Aorta (tissue), 5 donors: ENCODE results near the gene HAUS5. TPM values are rescaled to one million over a fixed set of nuclear protein-coding genes. Genes with fewer than 3 reads are reported as not detected.

Source experiments
- ATAC-seq: fragments of 200-7000 bp; cut with Tn5 transposase; one replicate; pipeline ENCODE4 v1.9.1; 2022; ENCODE audit warnings: moderate library complexity; ENCODE audit not compliant: low FRiP score
- DNase-seq, 2 donors: peaks; one replicate each; pipeline ENCODE4 v3.0.0-alpha.2; 2020
- H3K27ac ChIP-seq, 2 donors: one replicate each; pipeline ENCODE4 v1.5.1; 2013; ENCODE audit warnings: low read length in 2 of 2, mild to moderate bottlenecking in 2 of 2, moderate library complexity in 2 of 2, control low read depth in 1 of 2, inconsistent platforms in 1 of 2, low read depth in 1 of 2
- H3K27me3 ChIP-seq, 2 donors: one replicate each; pipeline ENCODE4 v1.6.1; 2013; ENCODE audit warnings: control low read depth in 1 of 2, low read length in 1 of 2, mild to moderate bottlenecking in 1 of 2, moderate library complexity in 1 of 2; ENCODE audit not compliant: insufficient read depth in 2 of 2, control insufficient read depth in 1 of 2
- H3K36me3 ChIP-seq, 2 donors: one replicate each; pipeline ENCODE4 v1.6.1; 2013; ENCODE audit warnings: control low read depth in 1 of 2, low read length in 1 of 2, mild to moderate bottlenecking in 1 of 2; ENCODE audit not compliant: insufficient read depth in 2 of 2, control insufficient read depth in 1 of 2
- H3K4me1 ChIP-seq, 2 donors: one replicate each; pipeline ENCODE4 v1.6.1; 2013; ENCODE audit warnings: low read length in 2 of 2, control low read depth in 1 of 2, mild to moderate bottlenecking in 1 of 2, moderate library complexity in 1 of 2; ENCODE audit not compliant: insufficient read depth in 2 of 2, control insufficient read depth in 1 of 2
- H3K4me3 ChIP-seq, 2 donors: one replicate each; pipeline ENCODE4 v1.5.1; 2013; ENCODE audit warnings: low read length in 2 of 2, control low read depth in 1 of 2, mild to moderate bottlenecking in 1 of 2
- H3K9me3 ChIP-seq: one replicate; pipeline ENCODE4 v1.6.1; 2013; ENCODE audit warnings: mild to moderate bottlenecking, low read length; ENCODE audit not compliant: control insufficient read depth
- WGBS, 2 donors: extraction: QIAGEN DNeasy Blood & Tissue Kit; methylation state at CpG; one replicate each; pipeline ENCODE4 v1.1.7; 2013; 5-methylcytosine and 5-hydroxymethylcytosine counted together
- intact Hi-C, 2 donors: fragments of 100-400 bp; cut with DNase I; formaldehyde crosslinking; loops; one replicate each; pipeline versions ENCODE4 v1.14.2 to v1.15.0; 2022
- polyA plus RNA-seq, 2 donors: library from polyadenylated mRNA; stranded (reverse); fragments of 200-250 nt; gene quantifications; one replicate each; pipeline ENCODE4 v1.2.3, GENCODE V29; 2013
- total RNA-seq, 2 donors: library from RNA; stranded (reverse); fragmentation: NEBNext Ultra II Directional; extraction: Animal tissue kit (Norgen Biotek cat#: 25700); gene quantifications; one replicate each; pipeline ENCODE4 v1.2.1, GENCODE V29; 2021
- donor health status: healthy with polysubstance abuse.
- donor health status: Bipolar disorder and iron deficiency.
- donor health status: DM: no; HTN: no; CAD: no.
- donor health status: DM: no; HTN: no; CAD: no.
- donor health status: DM: yes; HTN: yes; CAD: no.

Gene HAUS5
- total and polyA plus RNA-seq, 4 donors = 2.9 to 17.5 (median 7.9) TPM

DNA sequence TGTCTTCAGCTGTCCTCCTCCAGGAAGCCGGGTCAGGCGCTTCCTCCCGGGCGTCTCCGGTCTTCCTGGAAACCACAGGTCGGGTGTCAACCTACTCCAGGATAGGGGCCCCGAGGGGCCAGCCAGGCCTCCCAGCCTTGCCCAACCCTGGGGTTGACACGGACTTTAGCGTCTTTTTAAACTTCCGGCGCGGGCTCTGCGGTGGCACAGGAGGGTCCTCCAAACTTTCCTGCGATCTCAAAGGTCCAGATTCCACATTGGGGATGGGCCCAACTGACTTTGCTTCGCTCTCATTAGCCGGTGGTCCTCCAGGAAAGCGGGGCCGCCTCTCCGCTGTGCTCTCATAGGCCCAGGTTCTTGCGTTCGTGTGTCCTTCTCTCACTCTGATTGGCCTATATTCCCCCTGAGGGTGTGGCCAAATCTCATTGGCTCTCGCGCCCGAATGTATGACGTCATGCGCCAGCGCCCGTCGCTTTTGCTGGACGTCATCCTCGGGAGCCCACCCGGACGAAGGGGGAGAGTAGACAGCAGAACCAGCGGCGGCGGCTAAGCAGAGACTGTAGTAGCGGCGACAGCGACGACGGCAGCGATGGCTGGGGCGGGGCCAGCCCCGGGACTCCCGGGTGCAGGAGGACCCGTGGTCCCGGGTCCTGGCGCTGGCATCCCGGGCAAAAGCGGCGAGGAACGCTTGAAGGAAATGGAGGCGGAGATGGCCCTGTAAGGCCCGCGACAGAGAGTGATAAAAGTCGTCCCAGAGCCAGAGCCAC is 16.2 kb downstream of the HAUS5 start, which contains the start of gene RBM42:
RBM42 (plus strand) TSS at position 472 of the 767 bp plus-strand sequence; CDS start at position 590, 118 bp downstream.
- intact Hi-C loops = loop anchor here in 1 of 2 donors (2.0 kb wide), 1 partner anchor 14 kb away; no protein-coding TSS in a partner anchor
- 0% methylated on average over 56 of the region's 56 CpGs for WGBS, 2 donors

GRCh38 chr19:35629332-35629633 is 16.7 kb downstream of the HAUS5 start:
- Histone ChIP-seq H3K36me3 (peaks cover 0 to 7% of the 10 kb centered on the region in 2 donors), H3K4me1 (no peaks in the 10 kb centered on the region), H3K27ac (peak overlapping the region; percentile 18 to 68), H3K4me3 (peak overlapping the region; percentile 71 to 94), H3K9me3 (no peaks in the 10 kb centered on the region), H3K27me3 (no peaks in the 10 kb centered on the region)
- ATAC-seq = no peak
- no peak for DNase-seq
- intact Hi-C loops = loop anchor here in 1 of 2 donors (2.0 kb wide), 1 partner anchor 14 kb away; no protein-coding TSS in a partner anchor
- 3 to 5% methylated on average over 15 of the region's 15 CpGs for WGBS, 2 donors

More for the DNA sequence above, 16.2 kb downstream of the HAUS5 start, which contains the start of gene RBM42:
- no peaks in the 10 kb centered on the region for H3K9me3 ChIP-seq
- peak; percentile 97 for DNase-seq
- peak within 1 kb of the TSS; percentile 71 to 94 for H3K4me3 ChIP-seq
- no peaks in the 10 kb centered on the region for H3K4me1 ChIP-seq
- H3K36me3 ChIP-seq = peaks cover 0 to 4% of the 10 kb centered on the region in 2 donors
- peak within 1 kb of the TSS; percentile 18 to 94 for H3K27ac ChIP-seq
- H3K27me3 ChIP-seq = no peaks in the 10 kb centered on the region
- ATAC-seq = peak; percentile 100

GRCh38 chr19:35633727-35634440 is 21.3 kb downstream of the HAUS5 start:
- Histone ChIP-seq H3K27me3 (no peaks in the 10 kb centered on the region), H3K9me3 (no peaks in the 10 kb centered on the region), H3K36me3 (peaks cover 0 to 14% of the 10 kb centered on the region in 2 donors), H3K4me1 (no peaks in the 10 kb centered on the region), H3K27ac (no peak overlapping the region), H3K4me3 (no peak overlapping the region)
- DNase-seq (no peak), ATAC-seq (no peak)
- intact Hi-C loops = loop anchor here in 1 of 2 donors (5.0 kb wide), 1 partner anchor 87 kb away; the partner anchor contains the start of gene TMEM147
- 91% methylated on average over 22 to 29 of the region's 29 CpGs for WGBS, 2 donors

- peaks cover 0 to 11% of the 10 kb centered on the region in 2 donors for H3K36me3 ChIP-seq
- no peak for ATAC-seq
- H3K4me1 ChIP-seq = no peaks in the 10 kb centered on the region
- no peaks in the 10 kb centered on the region for H3K9me3 ChIP-seq
- DNase-seq = no peak
- no peak overlapping the region for H3K27ac ChIP-seq
- WGBS, 2 donors = 94 to 95% methylated on average over 3 of the region's 3 CpGs
- intact Hi-C loops = no loop called here
- no peaks in the 10 kb centered on the region for H3K27me3 ChIP-seq
- H3K4me3 ChIP-seq = no peak overlapping the region
These were observed 24.1 kb downstream of the HAUS5 start for GRCh38 chr19:35636651-35637050.

DNA sequence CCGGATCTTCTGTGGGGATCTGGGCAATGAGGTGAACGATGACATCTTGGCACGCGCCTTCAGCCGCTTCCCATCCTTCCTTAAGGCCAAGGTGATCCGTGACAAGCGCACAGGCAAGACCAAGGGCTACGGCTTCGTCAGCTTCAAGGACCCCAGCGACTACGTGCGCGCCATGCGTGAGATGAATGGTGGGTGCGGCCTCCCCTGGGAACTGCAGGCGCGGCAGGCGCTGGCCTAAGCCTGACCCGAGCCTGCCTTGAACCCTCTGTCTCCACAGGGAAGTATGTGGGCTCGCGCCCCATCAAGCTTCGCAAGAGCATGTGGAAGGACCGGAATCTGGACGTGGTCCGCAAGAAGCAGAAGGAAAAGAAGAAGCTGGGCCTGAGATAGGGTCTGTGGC is 24.6 kb downstream of the HAUS5 start:
- no peak for ATAC-seq
- no peaks in the 10 kb centered on the region for H3K9me3 ChIP-seq
- intact Hi-C loops = no loop called here
- H3K27ac ChIP-seq = no peak overlapping the region
- 93 to 94% methylated on average over 25 of the region's 25 CpGs for WGBS, 2 donors
- no peaks in the 10 kb centered on the region for H3K4me1 ChIP-seq
- no peak for DNase-seq
- H3K4me3 ChIP-seq = no peak overlapping the region
- peaks cover 0 to 10% of the 10 kb centered on the region in 2 donors for H3K36me3 ChIP-seq
- H3K27me3 ChIP-seq = no peaks in the 10 kb centered on the region

- H3K4me1 ChIP-seq = no peaks in the 10 kb centered on the region
- no peaks in the 10 kb centered on the region for H3K9me3 ChIP-seq
- no peaks in the 10 kb centered on the region for H3K27me3 ChIP-seq
- ATAC-seq (no peak), DNase-seq (no peak)
- intact Hi-C loops = no loop called here
- peaks cover 0 to 7% of the 10 kb centered on the region in 2 donors for H3K36me3 ChIP-seq
- WGBS, 2 donors = 38 to 39% methylated on average over 6 of the region's 6 CpGs
- no peak overlapping the region for H3K4me3 ChIP-seq
- no peak overlapping the region for H3K27ac ChIP-seq
These were observed 26.7 kb downstream of the HAUS5 start for GRCh38 chr19:35639321-35639639.

DNA sequence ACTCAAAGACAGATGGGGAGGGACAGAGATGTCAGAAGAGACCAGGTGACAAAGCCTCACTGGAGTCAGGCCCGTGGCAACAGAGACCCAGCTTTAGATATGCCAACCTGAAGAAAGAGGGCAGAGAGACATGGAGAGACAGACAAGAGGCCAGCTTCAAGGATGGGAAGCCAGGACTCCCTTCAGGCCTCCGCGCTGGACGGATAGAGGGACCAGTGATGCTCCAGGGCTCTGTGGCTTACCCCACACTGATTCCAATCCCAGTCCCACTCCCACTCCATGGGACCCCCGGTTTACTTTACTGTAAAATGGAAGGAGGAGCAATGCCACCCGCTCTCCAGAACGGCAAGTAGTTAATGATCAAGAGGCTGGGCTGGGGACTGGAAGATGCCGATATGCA is 27.3 kb downstream of the HAUS5 start:
- H3K27ac ChIP-seq = no peak overlapping the region
- no peaks in the 10 kb centered on the region for H3K4me1 ChIP-seq
- H3K36me3 ChIP-seq = peaks cover 0 to 6% of the 10 kb centered on the region in 2 donors
- no peaks in the 10 kb centered on the region for H3K27me3 ChIP-seq
- 75 to 83% methylated on average over 8 of the region's 8 CpGs for WGBS, 2 donors
- DNase-seq (no peak), ATAC-seq (no peak)
- H3K4me3 ChIP-seq = no peak overlapping the region
- no peaks in the 10 kb centered on the region for H3K9me3 ChIP-seq
- intact Hi-C loops = no loop called here

DNA sequence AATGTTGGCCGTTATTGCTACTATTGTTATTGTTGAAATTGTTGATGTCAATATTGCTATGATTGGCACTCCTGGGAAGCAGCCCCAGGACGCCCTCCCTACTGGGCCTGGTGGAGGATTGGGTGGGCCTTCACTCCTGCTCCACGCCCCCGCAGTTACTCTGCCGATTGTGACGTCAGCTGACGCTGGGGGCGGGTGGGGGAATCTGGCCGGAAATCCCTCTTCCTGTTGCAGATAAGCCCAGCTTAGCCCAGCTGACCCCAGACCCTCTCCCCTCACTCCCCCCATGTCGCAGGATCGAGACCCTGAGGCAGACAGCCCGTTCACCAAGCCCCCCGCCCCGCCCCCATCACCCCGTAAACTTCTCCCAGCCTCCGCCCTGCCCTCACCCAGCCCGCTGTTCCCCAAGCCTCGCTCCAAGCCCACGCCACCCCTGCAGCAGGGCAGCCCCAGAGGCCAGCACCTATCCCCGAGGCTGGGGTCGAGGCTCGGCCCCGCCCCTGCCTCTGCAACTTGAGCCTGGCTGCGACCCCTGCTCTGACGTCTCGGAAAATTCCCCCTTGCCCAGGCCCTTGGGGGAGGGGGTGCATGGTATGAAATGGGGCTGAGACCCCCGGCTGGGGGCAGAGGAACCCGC is 29.1 kb downstream of the HAUS5 start, which contains the start of gene ETV2:
ETV2 (plus strand) TSS at position 231 of the 637 bp plus-strand sequence. CDS start 716 bp downstream, outside the sequence.
- ATAC-seq = no peak
- no peaks in the 10 kb centered on the region for H3K9me3 ChIP-seq
- H3K4me3 ChIP-seq = no peak within 1 kb of the TSS
- DNase-seq = no peak
- intact Hi-C loops = loop anchor here in 1 of 2 donors (2.0 kb wide), 1 partner anchor 13 kb away; the partner anchor contains the start of gene RBM42
- WGBS, 2 donors = 16% methylated on average over 28 of the region's 28 CpGs
- H3K27ac ChIP-seq = no peak within 1 kb of the TSS
- peaks cover 0 to 6% of the 10 kb centered on the region in 2 donors for H3K36me3 ChIP-seq
- H3K27me3 ChIP-seq = no peaks in the 10 kb centered on the region
- H3K4me1 ChIP-seq = no peaks in the 10 kb centered on the region
